DMS79 treated with DMSO at 0.1 percent for 48 hours (cell line): Measurements from ENCODE around the gene ABCA1.

Source experiments
- DNase-seq: peaks from one replicate; lab custom pipeline; 2025; lab: John Stamatoyannopoulos, UW

ABCA1 gene

GRCh38 chr9:104841601-104842141 is 86.3 kb downstream of the ABCA1 start:
- DNase-seq = no peak

GRCh38 chr9:104838958-104839357 is 89.0 kb downstream of the ABCA1 start:
- DNase-seq = no peak

DNA sequence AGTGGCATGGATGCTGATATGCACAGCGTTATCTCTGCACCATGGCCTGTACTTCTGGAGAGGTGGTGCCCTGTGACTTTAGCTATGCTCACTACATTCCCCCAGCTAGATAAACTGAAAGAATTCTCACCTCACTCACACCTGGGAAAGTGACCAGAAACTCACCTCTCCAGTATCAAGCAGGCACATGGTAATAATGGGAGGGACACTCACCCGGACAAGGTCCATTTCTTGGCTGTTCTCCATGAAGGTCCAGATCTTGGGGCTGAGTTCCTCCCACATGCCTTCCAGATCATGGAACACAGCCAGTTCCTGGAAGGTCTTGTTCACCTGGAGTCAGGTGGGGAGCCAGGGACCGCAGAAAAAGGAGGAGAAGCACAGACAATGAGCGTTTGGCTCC is 91.2 kb downstream of the ABCA1 start:
- no peak for DNase-seq

- peak; percentile 48 for DNase-seq
Observed at GRCh38 chr9:104836235-104836634, 91.7 kb downstream of the ABCA1 start.

GRCh38 chr9:104835161-104835560 is 92.8 kb downstream of the ABCA1 start:
- no peak for DNase-seq

- no peak for DNase-seq
Observed at GRCh38 chr9:104833696-104834095, 94.3 kb downstream of the ABCA1 start.

GRCh38 chr9:104831681-104832080 is 96.3 kb downstream of the ABCA1 start:
- DNase-seq = no peak

DNA sequence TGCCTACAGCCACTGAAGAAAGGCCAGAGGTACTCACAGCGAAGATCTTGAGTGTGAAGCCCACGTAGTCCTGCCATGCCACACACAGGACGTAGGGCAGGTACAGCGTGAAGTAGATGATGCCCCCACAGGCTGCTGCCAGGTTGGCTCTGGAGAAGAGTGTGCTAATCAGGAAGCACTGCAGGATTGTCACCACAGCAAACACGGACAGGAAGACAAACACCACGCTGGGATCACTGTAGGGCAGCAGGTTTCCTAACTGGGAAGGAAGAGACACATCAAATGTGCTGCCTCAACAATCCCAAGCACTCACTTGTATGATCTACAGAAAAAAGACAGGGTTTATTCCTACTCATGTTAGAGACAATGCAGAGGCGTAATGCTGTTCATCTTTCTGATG is 101.0 kb downstream of the ABCA1 start:
- DNase-seq = no peak

DNA sequence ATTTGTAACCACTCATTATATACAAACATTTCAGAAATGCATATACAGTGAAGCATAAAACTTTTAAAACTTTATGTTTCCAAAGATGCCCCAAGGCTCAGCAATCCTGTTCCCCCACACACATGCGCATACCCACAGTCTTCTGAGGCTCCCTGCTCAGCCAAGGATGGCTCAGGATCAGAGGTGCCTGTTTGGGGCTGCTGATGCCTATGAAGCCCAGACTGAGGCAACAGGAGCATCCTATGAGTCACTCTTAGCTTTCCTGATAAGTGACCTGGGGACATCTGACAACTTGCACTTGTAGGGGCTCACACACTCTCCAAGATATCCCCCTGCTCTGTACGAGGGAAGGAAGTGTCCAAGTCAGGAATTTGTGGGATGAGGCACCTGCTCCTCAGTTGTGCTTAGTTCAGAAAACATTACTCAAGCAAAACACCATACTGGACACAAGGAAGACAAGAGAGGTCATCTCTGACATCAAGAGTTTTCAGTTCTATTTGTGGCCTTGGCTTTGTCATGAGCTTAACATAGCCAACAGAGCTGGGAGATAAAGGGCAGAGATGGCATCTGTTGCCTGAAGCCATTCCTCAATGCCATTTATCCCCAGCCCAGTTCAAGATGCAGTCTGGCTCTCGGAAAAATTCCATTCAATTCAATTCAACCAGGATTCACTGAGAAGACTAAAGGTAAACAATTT is 101.7 kb downstream of the ABCA1 start:
- DNase-seq = no peak

DNA sequence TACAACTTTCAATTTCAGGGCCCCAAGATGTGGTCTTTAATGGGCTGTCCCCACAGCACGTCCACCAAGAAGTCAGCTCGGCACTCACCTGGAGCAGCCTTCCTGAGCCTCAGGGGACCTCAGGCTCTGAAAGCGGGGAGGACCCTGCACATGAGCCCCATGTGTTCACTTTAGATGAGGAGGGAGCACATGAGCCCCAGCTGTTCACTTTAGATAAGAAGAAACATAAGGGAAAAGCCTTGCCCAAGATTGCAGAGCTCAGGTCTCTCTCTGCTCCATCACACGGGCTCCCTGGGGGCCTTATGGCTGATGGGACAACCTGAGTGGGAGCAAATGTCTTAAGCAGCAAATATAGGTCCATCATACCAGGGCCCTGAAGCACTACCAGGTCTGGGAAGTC is 107.6 kb downstream of the ABCA1 start:
- DNase-seq = no peak

GRCh38 chr9:104819033-104819432 is 108.9 kb downstream of the ABCA1 start:
- no peak for DNase-seq

DNA sequence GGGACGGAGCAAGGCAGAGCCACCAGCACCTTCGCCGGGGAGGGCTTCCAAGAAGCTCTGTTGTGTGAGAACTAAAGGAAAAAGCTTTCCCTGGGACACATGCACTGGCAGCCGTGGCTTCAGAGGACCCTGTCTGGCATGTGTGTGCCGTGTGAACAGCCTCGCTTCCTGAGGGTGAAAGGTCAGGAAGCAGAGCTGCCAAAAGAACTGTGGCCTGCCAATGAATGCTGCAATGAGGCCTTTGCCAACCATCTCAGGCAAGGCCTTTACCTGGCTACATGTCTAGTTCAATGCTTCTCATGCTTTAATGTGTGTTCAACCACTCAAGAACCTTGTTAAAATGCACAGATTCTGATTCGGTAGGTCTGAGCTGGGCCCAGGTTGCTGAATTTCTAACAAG is 110.5 kb downstream of the ABCA1 start:
- peak; percentile 80 for DNase-seq

DNA sequence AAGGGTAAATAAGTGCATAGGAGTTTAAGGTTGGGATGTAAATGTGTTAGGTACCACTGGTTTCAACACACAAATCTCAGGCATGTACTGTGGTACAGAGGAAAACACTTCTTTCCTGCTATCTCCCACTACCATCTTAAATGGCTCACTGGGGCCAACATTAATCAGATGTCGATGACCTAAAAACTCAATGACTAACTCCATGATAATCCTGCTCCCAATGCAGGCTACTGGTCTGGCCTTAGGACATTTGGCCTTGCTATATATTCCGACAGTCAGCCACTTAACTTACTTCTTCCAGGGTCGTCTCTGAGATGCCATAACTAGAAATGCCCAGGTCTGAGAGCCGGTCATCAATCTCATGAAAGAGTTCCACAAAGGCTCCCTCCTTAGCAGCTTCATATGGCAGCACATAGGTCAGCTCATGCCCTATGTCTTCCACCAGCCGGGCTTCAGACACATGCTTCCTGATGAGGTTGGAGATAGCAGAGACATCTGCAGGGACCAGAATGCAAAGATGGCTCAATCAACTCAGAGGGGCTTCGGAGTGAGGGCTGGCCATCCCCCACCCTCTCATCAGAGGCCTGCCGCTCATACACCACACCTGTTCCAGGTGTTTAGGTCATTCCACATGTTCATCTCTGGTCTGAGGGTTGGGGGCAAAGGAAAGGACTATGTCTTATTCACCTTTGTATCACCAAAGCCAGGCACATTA is 111.9 kb downstream of the ABCA1 start:
- no peak for DNase-seq

DNA sequence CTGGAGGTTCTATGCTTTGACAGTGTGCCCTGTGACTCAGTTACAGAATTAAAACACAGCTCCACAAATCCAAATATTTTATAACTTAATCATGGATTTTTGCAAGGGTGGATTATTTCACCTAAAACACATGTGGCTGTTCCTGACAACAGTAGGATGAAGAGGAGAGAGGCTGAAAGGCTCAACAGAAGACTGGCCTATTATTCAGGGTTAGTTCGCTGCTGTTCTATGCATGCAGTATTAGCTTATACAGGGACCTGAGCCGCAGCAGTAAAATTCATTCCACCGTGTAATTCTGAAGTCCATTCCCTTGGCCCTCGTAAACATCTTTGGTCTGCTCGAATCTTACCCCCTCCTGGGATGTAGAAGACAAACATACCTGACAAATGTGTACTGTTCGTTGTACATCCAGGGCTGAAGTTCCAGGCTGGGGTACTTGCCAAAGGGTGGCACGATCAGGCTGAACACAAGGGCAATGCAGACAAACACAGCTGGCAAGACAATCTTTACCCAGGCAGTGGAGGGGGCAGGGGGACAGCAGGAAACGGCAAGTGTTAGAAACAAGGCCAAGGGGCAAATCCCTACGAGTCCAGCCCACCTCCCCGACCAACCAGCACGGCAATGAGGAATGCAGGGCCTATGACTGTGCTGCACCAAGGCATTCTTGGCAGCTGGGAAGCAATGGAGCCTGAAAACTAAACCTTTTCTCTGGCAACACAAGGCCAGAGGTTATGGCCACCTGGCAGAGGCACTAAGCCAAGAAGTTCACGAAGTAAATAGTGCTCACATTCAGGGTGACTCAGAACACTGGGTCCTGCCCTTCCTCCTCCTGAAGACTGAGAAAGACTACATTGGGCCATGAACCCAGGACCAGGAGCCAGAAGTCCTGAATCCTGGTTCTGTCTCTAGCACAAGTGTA is 117.3 kb downstream of the ABCA1 start:
- DNase-seq = peak; percentile 52

- DNase-seq = no peak
Observed at GRCh38 chr9:104808035-104808614, 119.8 kb downstream of the ABCA1 start.

DNA sequence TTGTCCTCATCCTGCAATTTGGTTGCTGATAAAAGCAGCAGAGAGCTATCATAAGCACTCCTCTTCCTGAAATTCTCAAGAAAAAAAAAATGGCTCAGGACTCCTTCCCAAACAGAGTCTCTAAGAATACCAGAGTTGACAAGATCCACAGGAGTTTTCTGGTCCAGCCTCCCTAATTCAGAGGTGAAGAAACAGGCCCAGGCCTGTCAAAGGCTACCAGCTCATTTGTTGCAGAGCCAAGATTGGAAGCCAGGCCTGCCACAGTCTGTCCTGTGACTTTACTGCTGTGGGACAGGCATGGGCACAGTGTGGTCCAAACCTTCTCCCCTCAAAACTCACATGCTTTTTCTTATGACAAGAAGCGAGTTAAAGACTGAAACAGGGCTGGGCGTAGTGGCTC is 122.5 kb downstream of the ABCA1 start:
- DNase-seq = no peak

DNA sequence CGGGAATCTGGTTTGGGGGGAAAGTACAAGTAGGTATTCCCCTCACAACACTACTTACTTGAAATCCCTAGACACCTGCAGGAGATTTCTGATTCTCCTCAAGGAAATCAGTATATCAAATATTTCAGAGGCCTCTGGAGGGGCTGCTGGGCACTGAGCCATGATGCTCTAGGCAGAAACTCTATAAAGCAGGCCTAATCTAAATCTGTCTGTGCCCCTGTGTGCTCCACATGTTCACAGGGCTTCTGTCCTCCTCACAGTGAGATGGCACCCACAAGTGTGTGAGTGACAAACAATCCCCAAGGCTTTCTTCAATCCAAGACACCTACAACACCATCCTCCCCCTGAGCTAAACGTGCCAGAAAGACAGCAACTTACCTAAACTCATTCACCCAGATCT is 125.0 kb downstream of the ABCA1 start:
- no peak for DNase-seq

DNA sequence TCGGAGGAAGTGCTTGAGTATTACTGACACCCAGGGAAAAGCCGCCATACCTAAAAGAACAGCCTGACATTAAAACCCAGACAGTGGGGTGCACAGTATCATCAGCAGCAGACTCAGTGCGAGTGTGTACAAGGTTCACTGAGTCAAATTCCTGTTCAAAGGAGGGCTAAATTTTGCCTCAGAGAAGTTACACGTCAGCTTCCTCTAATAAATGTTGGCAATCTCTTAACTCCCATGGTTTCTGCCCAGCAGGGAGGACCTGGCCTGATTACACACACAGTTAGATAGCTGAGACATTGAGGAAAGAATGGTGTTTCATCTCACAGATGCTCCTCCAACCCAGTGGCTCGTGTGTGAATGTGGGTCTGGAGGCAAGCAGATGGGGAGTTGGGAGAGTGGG is 125.8 kb downstream of the ABCA1 start:
- no peak for DNase-seq

DNA sequence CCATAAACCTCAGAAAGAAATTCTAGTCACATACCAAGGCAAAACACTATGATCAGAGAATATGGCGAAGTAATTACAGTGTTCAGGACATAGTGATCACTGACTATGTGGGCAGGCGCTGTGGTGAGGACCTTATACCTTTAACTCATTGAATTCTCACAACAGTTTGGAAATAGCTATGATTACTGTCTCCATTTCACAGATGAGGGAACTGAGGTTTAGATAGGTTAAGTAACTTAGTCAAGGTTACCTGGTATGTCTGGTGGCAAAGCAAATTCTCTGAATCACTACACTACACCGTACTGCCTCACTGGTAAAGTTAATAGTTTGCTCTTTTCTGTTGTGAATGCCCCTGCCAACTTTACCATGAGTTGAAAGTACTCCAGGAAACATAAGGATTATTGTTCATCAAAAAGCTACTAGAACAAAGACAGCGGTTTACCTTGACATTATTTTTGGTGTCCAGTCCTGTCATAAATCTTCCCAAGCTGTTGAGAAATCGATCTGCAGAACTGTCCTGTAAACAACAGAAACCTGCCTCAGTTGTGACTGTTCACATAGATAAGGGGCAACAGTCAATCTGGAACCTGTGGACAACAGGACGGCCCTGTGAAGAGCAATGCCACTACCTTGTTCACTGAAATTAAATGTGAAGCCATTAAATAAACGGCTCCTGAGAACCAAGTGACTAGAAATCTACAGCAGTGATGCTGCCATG is 127.7 kb downstream of the ABCA1 start:
- DNase-seq = no peak

GRCh38 chr9:104798209-104798995 is 129.6 kb downstream of the ABCA1 start:
- no peak for DNase-seq

- DNase-seq = no peak
Observed at GRCh38 chr9:104795857-104796256, 132.1 kb downstream of the ABCA1 start.
